RWPE1 (cell line): ENCODE results near the gene NCOA7.

Experiments used
- CTCF ChIA-PET: fragments of 350-600 bp; sonication (Branson Sonifier 250); formaldehyde crosslinking; extraction: SDS; loops from one replicate; lab custom pipeline; 2021; lab: Yijun Ruan, JAX
- POLR2A ChIA-PET: fragments of 400-600 bp; formaldehyde crosslinking; extraction: SDS; loops from one replicate; lab custom pipeline; 2020; ENCODE audit warnings: antibody characterized with exemption; ENCODE audit not compliant: low non-redundant PET; lab: Yijun Ruan, JAX
- DNase-seq: peaks from one replicate; pipeline ENCODE4 v3.0.0; 2012; ENCODE audit warnings: low spot score
- H3K27ac ChIP-seq: fragments of 450-650 bp; 2 replicates; pipeline ENCODE4 v1.5.1; 2017
- TF ChIP-seq, protein P1 (sequence below): fragments of 450-650 bp; conservative IDR thresholded peaks from 2 replicates; pipeline ENCODE4 v1.5.1; 2017; ENCODE audit warnings: low read depth, mild to moderate bottlenecking

NCOA7 gene

DNA sequence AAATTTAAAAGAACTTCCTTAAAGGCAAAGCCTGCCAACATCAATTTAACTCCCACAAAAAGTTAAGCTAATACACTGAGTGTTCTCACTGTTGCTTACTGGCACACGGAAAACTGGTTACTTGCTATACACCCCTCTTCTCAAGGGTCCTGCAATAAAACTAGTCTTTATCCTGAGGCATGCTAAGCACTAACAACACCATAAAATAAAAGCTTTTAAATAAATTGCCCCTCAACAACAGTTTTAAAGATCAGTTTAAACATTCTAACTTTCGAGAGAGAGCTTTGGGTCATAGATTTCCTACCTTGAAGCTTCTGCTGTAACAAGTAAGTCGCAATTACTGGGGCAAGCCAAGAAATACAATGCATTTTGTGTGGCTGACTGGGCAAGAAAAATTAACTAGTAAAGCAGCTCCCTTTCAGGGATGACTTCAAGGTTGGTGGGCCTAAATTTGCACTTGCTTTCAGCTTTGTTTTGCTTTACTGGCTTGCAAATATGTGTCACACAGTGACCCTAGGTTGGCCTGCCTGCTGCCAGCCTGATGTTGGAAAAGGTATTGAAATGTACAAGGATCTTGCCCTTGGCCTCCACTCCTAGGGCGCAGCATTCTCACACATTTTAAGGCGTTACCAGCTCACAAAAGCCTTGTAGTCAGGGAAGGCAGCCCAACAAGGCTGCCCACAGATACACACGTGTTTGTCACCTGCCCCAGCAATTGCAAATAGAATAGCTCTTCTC lies 45.3 kb upstream of the NCOA7 start:
- no peak for DNase-seq
- ChIA-PET POLR2A (no interaction called here), CTCF (interaction anchor here (0.6 kb wide), 1 partner anchor 231 kb away, joined by 5 read pairs; no protein-coding TSS in a partner anchor)
- TF ChIP-seq, protein P1, sequence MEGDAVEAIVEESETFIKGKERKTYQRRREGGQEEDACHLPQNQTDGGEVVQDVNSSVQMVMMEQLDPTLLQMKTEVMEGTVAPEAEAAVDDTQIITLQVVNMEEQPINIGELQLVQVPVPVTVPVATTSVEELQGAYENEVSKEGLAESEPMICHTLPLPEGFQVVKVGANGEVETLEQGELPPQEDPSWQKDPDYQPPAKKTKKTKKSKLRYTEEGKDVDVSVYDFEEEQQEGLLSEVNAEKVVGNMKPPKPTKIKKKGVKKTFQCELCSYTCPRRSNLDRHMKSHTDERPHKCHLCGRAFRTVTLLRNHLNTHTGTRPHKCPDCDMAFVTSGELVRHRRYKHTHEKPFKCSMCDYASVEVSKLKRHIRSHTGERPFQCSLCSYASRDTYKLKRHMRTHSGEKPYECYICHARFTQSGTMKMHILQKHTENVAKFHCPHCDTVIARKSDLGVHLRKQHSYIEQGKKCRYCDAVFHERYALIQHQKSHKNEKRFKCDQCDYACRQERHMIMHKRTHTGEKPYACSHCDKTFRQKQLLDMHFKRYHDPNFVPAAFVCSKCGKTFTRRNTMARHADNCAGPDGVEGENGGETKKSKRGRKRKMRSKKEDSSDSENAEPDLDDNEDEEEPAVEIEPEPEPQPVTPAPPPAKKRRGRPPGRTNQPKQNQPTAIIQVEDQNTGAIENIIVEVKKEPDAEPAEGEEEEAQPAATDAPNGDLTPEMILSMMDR: no peak
- no peak overlapping the region for H3K27ac ChIP-seq

DNA sequence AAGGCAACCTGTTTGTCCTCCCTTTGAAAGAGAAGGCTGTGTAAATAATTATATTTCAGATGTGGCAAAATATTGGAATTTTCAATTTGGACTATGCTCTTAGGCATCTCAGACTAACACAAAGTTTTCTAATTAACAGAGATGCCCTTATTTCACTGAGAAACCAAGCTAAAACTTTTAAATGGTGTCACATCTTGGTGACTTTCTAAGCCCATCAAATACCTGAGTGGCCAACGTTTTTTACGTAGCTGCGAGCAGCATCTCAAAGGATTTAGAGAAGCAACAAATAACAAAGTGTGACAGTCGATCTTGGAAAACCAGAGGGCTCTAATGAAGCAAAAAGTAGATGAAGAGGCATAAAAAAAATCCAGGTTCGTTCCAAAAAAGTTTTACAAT lies 44.7 kb upstream of the NCOA7 start:
- POLR2A ChIA-PET: no interaction called here
- DNase-seq: no peak
- CTCF ChIA-PET: interaction anchor here (0.6 kb wide), 1 partner anchor 231 kb away, joined by 5 read pairs; no protein-coding TSS in a partner anchor
- no peak overlapping the region for H3K27ac ChIP-seq
- TF ChIP-seq, protein P1: no peak

DNA sequence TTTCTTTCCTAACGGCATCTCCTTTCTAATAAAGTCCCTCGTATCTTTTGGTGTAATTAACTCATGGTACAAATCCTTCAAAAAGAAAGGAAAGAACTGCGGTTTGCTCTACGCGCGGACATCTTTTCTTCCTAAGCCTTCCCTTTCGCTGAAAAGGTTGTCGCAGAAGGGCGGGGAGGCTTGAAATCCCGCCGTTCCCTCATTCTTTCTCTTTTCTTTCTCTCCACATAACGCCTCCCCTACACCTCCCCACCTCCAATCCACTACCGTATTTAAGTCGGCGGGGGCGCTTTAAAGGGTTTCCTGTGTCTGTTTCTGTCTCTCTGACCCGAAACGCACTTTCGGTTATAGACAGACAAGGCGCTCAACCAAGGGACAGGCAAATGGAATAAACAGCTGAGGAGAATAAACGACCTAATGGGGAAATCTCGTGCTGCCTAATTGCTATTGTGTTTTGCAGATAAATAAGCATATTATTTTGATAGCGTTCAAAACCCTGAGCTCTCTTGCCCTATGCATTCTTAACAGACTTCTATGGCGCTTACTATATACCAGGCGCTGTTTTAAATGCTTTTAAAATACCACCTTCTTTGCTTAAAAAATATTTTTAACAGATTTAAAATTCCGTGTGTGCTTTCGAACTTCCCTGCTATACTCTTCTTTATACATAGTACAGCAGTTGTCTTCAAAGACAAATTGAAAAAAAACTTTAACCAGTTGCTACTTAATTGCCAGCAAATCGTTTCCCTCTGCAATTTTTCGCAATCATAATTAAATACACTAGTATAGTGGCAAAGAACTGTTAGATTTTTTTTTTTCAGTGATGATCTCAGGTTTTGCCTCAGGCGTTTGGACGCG lies 43.8 kb upstream of the NCOA7 start:
- ChIA-PET POLR2A (no interaction called here), CTCF (interaction anchor here (0.6 kb wide), 2 partner anchors 73 to 196 kb away, joined by 3 read pairs; no protein-coding TSS in a partner anchor)
- TF ChIP-seq, protein P1: no peak
- H3K27ac ChIP-seq: no peak overlapping the region
- DNase-seq: no peak

DNA sequence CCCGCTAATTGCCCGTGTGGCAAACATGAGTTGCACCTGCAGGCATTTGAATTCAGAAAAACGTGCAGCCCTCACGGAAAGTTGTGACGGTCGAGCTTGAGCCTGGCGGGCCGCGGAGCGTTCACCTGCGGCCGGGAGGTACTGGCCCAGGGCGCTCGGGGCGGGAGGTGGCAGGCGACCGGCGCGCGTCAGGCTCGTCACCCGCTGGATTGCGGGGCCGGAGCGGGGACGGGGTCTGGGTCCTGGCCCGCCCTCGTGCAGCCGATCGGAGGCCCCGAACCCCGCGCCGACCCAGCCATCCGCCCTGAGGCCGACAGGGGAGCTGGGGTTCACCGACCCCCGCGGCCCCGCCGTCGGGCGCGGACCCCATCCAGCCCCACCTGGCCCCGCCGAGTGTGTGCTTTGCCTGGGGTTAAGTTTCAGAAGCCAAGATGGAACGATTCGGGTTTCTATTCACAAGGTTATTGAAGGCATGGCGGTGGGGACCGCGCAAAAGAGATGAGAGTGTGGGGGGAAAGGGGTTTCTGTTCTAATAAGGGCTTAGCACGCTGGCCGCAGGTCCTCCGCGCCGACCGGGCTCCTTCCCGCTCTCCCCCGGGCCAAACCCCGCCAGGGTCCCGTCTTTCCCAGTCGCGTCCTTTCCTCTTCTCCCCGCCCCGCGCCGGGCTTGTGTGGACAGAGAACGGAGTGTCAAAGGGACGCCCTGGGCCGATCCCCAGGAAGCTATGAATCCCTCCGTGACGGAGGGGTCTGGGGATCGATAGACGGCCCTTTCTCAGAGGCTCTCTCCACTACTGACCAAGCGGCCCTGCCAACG lies 43.0 kb upstream of the NCOA7 start:
- ChIA-PET POLR2A (no interaction called here), CTCF (interaction anchor here (0.6 to 0.8 kb wide), 3 partner anchors 74 to 434 kb away, joined by 3 read pairs; no protein-coding TSS in a partner anchor)
- TF ChIP-seq, protein P1: no peak
- no peak overlapping the region for H3K27ac ChIP-seq
- DNase-seq: peak; percentile 46

DNA sequence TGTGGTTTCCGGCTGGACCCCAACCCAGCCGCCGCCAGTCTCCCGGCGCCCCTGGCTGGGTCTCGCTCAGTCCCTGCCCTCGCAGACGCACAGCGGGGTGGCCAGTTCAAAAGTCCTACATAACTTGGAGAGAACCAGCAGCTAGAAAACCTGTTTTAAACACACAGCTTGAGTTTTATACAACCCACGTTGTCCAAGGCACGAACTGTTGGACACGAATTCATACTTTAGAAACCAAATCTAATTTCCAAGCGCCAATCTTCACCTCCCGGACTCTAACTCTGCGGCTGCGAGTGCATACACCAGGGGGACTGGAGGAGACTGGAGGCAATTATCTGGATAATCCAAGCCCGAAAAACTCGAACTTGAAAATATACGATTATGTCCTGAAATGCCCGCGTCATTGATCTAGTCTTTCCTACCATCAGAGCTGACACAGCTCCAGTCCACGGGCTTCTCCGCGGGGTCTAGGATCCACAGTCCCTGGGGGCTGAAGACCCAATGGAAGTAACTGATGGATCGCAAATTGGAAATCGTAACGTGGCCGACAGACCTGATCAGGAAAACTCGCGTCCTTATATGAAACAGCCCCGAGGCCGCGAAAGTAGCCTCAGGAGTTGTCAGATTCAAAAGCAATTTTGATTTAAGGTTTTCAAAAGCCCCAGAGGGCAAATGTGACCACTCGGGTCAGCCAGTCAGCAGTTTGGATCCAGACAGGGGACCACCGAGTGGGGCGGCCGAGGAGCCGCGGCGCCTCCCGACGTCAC lies 42.2 kb upstream of the NCOA7 start:
- TF ChIP-seq, protein P1: no peak
- ChIA-PET CTCF (interaction anchor here (0.6 to 0.8 kb wide), 2 partner anchors 109 to 435 kb away, joined by 3 read pairs; no protein-coding TSS in a partner anchor), POLR2A (no interaction called here)
- no peak overlapping the region for H3K27ac ChIP-seq
- DNase-seq: peak; percentile 11
